DOHH2 (cell line): ENCODE data around the gene DISC1.

Source experiments
- EZH2phosphoT487 ChIP-seq: fragments of 200-600 bp; sonication (generic); IDR thresholded peaks from 2 replicates; pipeline ENCODE4 v1.6.1; 2017; ENCODE audit warnings: borderline replicate concordance, mild to moderate bottlenecking, antibody characterized with exemption, low read length, moderate library complexity, mixed read lengths
- TF ChIP-seq, protein P1 (sequence below): fragments of 200-600 bp; sonication (generic); IDR thresholded peaks from one replicate; pipeline ENCODE4 v1.5.1; 2014; ENCODE audit warnings: antibody characterized with exemption, mild to moderate bottlenecking, low read depth, low read length; ENCODE audit not compliant: poor library complexity, severe bottlenecking

DNA sequence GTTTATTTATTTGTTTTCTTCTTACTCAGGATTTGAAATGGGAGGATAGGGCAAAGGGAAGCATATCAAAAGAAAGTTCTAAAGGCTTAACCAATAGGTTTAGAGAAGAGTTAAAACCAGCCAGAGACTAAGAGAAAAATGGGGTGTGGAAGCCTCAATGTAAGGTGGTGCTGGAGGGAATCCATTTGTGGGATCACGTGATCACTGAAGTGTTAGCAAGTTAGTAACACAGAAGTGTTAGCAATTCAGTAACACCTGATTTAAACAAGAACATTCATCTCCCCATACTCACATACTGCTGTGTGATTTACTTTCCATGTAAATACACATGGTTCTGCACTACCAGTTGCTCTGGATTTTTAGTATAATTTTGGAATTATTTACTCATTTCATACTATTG is 451.2 kb downstream of the DISC1 start:
- TF ChIP-seq, protein P1, sequence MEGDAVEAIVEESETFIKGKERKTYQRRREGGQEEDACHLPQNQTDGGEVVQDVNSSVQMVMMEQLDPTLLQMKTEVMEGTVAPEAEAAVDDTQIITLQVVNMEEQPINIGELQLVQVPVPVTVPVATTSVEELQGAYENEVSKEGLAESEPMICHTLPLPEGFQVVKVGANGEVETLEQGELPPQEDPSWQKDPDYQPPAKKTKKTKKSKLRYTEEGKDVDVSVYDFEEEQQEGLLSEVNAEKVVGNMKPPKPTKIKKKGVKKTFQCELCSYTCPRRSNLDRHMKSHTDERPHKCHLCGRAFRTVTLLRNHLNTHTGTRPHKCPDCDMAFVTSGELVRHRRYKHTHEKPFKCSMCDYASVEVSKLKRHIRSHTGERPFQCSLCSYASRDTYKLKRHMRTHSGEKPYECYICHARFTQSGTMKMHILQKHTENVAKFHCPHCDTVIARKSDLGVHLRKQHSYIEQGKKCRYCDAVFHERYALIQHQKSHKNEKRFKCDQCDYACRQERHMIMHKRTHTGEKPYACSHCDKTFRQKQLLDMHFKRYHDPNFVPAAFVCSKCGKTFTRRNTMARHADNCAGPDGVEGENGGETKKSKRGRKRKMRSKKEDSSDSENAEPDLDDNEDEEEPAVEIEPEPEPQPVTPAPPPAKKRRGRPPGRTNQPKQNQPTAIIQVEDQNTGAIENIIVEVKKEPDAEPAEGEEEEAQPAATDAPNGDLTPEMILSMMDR: no peak
- TF ChIP-seq EZH2phosphoT487: no peak
